ENCODE measurements around the gene PSTK.

- TF ChIP-seq ZNF274 (IDR thresholded peaks at IDR 0.05; ENCODE audit: low read depth, low read length) (no peak), SUZ12 (IDR thresholded peaks at IDR 0.05; ENCODE audit: extremely low read depth, insufficient read depth, insufficient read length) (no peak), YY1 (IDR thresholded peaks at IDR 0.05; ENCODE audit: insufficient read depth, insufficient read length) (no peak)
Observed at GRCh38 chr10:122998934-122999333, 18.7 kb downstream of the PSTK start.
